NB4 (cell line): Measurements from ENCODE around the gene PDGFA.

Experiments
- DNase-seq: peaks from one replicate; pipeline ENCODE4 v3.0.0; 2010; ENCODE audit warnings: low read depth
- H3K4me3 ChIP-seq: one replicate; pipeline ENCODE4 v1.5.1; 2011; ENCODE audit warnings: mild to moderate bottlenecking, low read depth, low read length, moderate library complexity
- MYC ChIP-seq: IDR thresholded peaks from 2 replicates; pipeline ENCODE4 v1.6.1; 2011; ENCODE audit warnings: low read depth, low read length
- POLR2A ChIP-seq: IDR thresholded peaks from 2 replicates; pipeline ENCODE4 v1.6.1; 2011; ENCODE audit warnings: mild to moderate bottlenecking; ENCODE audit not compliant: insufficient read length; ENCODE audit errors: extremely low read depth
- TF ChIP-seq, protein P1 (sequence below): IDR thresholded peaks from one replicate; pipeline ENCODE4 v1.5.1; 2012; ENCODE audit warnings: low read depth, low read length
- TF ChIP-seq, protein P2 (sequence below): IDR thresholded peaks from 2 replicates; pipeline ENCODE4 v1.6.1; 2011; ENCODE audit warnings: low read depth, low read length

The PDGFA gene

DNA sequence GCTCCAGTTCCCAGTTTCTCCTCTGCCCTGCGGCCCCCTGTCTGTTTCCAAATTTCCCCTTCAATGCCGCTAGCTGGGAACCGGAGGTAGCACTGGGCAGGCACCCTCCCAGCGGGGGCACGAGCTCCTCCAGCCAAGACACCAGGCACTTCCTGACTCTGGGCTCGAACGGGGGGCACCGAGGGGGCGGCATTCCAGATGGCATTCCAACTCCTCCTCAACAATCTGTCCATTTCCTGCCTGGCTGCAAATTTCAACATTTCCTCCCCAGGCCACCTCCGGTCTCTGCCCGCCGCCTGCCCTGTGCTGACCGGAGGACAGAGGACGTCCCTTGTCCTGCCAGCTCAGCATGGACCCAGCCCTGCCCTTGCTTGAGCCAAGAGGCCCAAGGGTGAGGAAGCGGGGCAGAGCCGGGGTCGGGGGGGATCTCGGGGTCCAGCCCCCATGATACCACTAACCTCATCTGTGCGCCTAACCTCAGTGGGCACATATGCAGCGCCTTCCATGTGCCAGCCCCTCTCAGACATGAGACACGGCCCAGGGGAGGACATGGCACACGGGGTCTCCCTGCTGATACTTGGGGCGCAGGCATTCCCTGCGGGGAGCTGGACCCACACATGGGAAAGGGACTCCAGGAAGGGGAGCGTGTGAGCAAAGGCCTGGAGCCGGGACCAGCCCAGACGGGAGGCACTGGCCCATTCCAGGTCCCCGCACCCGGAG lies 58.0 kb downstream of the PDGFA start:
- no peak overlapping the region for H3K4me3 ChIP-seq
- no peak for TF ChIP-seq POLR2A
- TF ChIP-seq MYC, result no peak
- TF ChIP-seq, protein P1, sequence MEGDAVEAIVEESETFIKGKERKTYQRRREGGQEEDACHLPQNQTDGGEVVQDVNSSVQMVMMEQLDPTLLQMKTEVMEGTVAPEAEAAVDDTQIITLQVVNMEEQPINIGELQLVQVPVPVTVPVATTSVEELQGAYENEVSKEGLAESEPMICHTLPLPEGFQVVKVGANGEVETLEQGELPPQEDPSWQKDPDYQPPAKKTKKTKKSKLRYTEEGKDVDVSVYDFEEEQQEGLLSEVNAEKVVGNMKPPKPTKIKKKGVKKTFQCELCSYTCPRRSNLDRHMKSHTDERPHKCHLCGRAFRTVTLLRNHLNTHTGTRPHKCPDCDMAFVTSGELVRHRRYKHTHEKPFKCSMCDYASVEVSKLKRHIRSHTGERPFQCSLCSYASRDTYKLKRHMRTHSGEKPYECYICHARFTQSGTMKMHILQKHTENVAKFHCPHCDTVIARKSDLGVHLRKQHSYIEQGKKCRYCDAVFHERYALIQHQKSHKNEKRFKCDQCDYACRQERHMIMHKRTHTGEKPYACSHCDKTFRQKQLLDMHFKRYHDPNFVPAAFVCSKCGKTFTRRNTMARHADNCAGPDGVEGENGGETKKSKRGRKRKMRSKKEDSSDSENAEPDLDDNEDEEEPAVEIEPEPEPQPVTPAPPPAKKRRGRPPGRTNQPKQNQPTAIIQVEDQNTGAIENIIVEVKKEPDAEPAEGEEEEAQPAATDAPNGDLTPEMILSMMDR, result no peak
- TF ChIP-seq, protein P2, sequence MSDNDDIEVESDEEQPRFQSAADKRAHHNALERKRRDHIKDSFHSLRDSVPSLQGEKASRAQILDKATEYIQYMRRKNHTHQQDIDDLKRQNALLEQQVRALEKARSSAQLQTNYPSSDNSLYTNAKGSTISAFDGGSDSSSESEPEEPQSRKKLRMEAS, result no peak
- no peak for DNase-seq

DNA sequence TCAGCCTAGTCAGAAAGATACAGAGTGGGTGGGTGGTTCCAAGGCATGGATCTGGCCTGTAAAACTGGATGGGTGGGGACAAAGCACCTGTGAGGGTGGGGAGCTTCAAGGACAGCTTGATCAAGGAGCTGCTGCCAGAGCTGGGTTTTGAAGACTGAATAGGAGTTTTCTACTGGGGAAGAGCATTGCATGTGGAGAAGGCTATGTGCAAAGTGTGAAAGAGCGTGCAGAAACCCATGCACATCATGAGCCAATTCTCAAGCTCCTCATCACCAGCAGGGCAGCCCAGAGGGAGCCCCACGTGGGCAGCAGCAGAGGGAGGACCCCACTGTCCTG lies 58.6 kb downstream of the PDGFA start:
- no peak overlapping the region for H3K4me3 ChIP-seq
- no peak for DNase-seq
- no peak for TF ChIP-seq MYC
- no peak for TF ChIP-seq POLR2A
- TF ChIP-seq, protein P1, result no peak
- TF ChIP-seq, protein P2, result no peak

DNA sequence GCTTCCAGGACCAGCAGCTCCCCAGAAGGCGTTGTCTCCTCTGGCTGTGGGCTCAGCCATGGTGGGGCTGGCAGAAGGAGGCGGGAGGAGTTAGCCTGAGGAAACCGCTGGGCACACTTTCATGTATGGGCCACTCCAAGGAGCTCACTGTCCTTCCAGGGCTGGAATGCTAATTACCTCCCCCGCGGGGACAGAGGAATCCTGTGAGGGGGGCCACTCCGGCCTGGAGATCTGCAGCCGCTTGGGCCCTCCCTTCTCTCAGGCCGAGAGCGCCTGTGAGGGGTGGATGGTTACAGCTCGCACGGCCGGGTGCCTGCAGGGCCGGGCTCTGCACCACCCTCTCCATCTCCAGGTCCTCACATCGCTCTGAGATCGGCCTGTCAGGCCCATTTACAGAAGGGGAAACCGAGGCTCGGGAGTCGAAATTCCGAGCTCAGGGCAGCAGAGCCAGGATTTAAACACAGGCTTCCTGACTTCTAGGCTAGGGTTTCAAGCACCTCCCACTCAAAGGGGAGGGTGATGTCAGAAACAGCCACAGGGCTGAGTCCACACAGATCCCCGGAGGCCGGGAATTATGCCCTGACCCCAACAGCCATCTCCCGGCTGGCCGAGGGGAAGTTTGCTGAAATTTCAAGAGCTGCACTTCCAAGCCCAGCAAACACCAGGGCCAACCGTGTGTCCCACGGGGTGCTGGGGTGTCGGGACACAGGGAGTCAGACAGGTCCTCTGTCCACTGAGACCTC lies 59.1 kb downstream of the PDGFA start:
- no peak for TF ChIP-seq POLR2A
- TF ChIP-seq, protein P1, result no peak
- TF ChIP-seq, protein P2, result no peak
- TF ChIP-seq MYC, result no peak
- no peak overlapping the region for H3K4me3 ChIP-seq
- DNase-seq, result no peak

DNA sequence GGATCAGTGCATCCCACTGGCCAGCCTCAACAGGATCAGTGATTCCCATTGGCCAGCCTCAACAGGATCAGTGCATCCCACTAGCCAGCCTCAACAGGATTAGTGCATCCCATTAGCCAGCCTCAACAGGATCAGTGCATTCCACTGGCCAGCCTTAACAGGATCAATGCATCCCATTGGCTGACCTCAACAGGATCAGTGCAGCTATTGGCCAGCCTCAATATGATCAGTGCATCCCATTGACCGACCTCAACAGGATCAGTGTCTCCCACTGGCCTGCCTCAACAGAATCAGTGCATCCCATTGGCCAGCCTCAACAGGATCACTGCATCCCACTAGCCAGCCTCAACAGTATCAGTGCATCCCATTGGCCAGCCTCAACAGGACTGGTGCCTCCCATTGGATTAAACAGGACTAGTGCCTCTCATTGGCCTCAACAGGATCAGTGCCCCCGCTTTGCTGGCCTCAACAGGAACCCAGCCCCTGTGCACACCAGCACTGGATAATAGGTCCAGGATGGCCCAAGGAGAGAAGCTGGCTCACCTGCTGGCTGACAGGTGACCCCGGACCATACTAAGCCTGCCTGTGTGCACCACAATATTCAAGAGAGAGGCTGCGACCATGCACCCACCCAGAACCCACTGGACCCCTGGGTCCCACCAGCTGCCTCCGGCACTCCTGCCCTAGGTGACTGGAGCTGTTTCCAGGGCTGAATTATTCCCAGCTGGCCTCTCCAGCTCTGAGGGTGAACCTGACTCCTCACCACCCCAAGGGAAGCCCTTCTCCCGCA lies 59.9 kb downstream of the PDGFA start:
- H3K4me3 ChIP-seq, result no peak overlapping the region
- TF ChIP-seq, protein P2, result no peak
- TF ChIP-seq POLR2A (no peak), MYC (no peak)
- TF ChIP-seq, protein P1, result no peak
- no peak for DNase-seq

DNA sequence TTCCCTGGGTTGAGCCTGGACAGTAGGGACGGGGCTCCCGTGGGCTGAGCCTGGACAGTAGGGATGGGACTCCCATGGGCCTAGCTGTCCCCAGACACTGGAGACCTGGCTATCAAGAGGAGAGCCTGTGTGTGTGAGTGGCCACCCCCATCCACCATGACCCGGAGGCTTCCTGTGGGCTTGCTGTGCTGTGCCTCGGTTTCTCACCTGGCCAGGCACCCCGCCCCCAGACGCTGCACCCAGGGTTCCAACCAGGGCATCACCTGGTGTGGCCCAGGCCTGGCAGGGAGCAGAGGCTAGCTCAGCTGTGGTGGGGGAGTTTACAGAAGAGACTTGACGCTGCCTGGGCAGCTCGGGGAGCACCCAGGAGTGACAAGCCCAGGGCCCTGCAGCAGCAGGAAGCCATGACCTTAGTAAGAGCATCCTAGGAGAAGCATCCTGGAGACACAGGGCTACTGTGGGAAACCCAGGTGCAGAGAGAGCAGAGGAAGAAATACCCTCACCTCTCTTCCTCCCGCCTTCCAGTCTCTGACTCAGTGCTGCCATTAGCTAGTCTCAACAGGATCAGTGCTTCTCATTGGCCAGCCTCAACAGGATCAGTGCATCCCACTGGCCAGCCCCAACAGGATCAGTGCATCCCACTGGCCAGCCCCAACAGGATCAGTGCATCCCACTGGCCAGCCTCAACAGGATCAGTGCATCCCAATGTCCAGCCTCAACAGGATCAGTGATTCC lies 61.0 kb downstream of the PDGFA start:
- DNase-seq, result no peak
- no peak overlapping the region for H3K4me3 ChIP-seq
- TF ChIP-seq, protein P1, result no peak
- no peak for TF ChIP-seq POLR2A
- TF ChIP-seq, protein P2, result no peak
- TF ChIP-seq MYC, result no peak
